Activated CD8-positive, alpha-beta T cell treated with anti-CD3 and anti-CD28 coated beads, Interleukin-2, amount 10 ng/mL, durations not matched to agents 7 days and 5 days (primary cell): ENCODE data around the gene LCMT2. TPM values are rescaled to one million over a fixed set of nuclear protein-coding genes. Genes with fewer than 3 reads are reported as not detected.

Experiments
- ATAC-seq: fragments of 150-1000 bp; cut with Tn5 transposase; one replicate; pipeline ENCODE4 v1.10.0; 2021; ENCODE audit warnings: moderate library complexity
- CTCF ChIA-PET: fragments of 350-600 bp; sonication (Branson Sonifier 250); formaldehyde crosslinking; loops from one replicate; lab custom pipeline; 2021; ENCODE audit warnings: antibody characterized with exemption; lab: Charles Lee
- POLR2A ChIA-PET: fragments of 350-600 bp; sonication (Branson Sonifier 250); formaldehyde crosslinking; loops from one replicate; lab custom pipeline; 2021; ENCODE audit warnings: antibody characterized with exemption; lab: Charles Lee
- DNase-seq: peaks from one replicate; pipeline ENCODE4 v3.0.0-alpha.2; 2020
- H3K27ac Mint-ChIP-seq: one replicate; pipeline ENCODE4 v1.8.0; 2021; ENCODE audit warnings: mild to moderate bottlenecking, mixed read lengths
- H3K27me3 Mint-ChIP-seq: one replicate; pipeline ENCODE4 v1.8.0; 2021; ENCODE audit warnings: low read depth, mixed read lengths
- H3K36me3 Mint-ChIP-seq: one replicate; pipeline ENCODE4 v1.8.0; 2021; ENCODE audit warnings: low read depth, mixed read lengths
- H3K4me1 Mint-ChIP-seq: one replicate; pipeline ENCODE4 v1.8.0; 2021; ENCODE audit warnings: low read depth, mixed read lengths
- H3K4me3 Mint-ChIP-seq: one replicate; pipeline ENCODE4 v1.8.0; 2021; ENCODE audit warnings: mild to moderate bottlenecking, mixed read lengths
- H3K9me3 Mint-ChIP-seq: one replicate; pipeline ENCODE4 v1.8.0; 2022; ENCODE audit warnings: mixed read lengths; ENCODE audit not compliant: insufficient read depth
- total RNA-seq, 2 experiments: library from RNA; stranded (reverse); gene quantifications; one replicate each; pipeline ENCODE4 v1.2.3, GENCODE V29; 2021

LCMT2 gene
- total RNA-seq, 2 experiments from 2014 or later, result 12.0 to 14.2 TPM

- Mint-ChIP-seq H3K9me3 (no peaks in the 10 kb centered on the region), H3K4me1 (peaks cover 12% of the 10 kb centered on the region), H3K27ac (no peak overlapping the region), H3K27me3 (peaks cover 16% of the 10 kb centered on the region), H3K36me3 (no peaks in the 10 kb centered on the region), H3K4me3 (no peak overlapping the region)
- POLR2A ChIA-PET, result no interaction called here
- DNase-seq, result no peak
- CTCF ChIA-PET, result interaction anchor here (1.9 to 6.7 kb wide), 4 partner anchors 15 to 97 kb away, joined by 6 to 274 read pairs (median 46); partner anchors contain the start of gene TGM5
- no peak for ATAC-seq
Measured at GRCh38 chr15:43283526-43283925, 46.8 kb downstream of the LCMT2 start.

- no peaks in the 10 kb centered on the region for H3K36me3 Mint-ChIP-seq
- ChIA-PET CTCF (interaction anchor here (1.9 to 6.7 kb wide), 2 partner anchors 55 to 96 kb away, joined by 6 to 274 read pairs; no protein-coding TSS in a partner anchor), POLR2A (no interaction called here)
- H3K27ac Mint-ChIP-seq, result no peak overlapping the region
- DNase-seq, result no peak
- H3K4me1 Mint-ChIP-seq, result peaks cover 12% of the 10 kb centered on the region
- no peaks in the 10 kb centered on the region for H3K9me3 Mint-ChIP-seq
- H3K4me3 Mint-ChIP-seq, result no peak overlapping the region
- no peak for ATAC-seq
- H3K27me3 Mint-ChIP-seq, result peaks cover 6% of the 10 kb centered on the region
Measured at GRCh38 chr15:43281926-43282602, 48.3 kb downstream of the LCMT2 start.

- ChIA-PET POLR2A (no interaction called here), CTCF (interaction anchor here (6.5 to 6.7 kb wide), 2 partner anchors 53 to 55 kb away, joined by 41 to 274 read pairs; no protein-coding TSS in a partner anchor)
- no peak for ATAC-seq
- Mint-ChIP-seq H3K36me3 (no peaks in the 10 kb centered on the region), H3K4me1 (peaks cover 12% of the 10 kb centered on the region), H3K9me3 (no peaks in the 10 kb centered on the region), H3K4me3 (no peak overlapping the region), H3K27me3 (peaks cover 6% of the 10 kb centered on the region), H3K27ac (no peak overlapping the region)
- DNase-seq, result no peak
Measured at GRCh38 chr15:43280996-43281395, 49.4 kb downstream of the LCMT2 start.

- ATAC-seq (no peak), DNase-seq (no peak)
- H3K4me1 Mint-ChIP-seq, result peaks cover 6% of the 10 kb centered on the region
- no peaks in the 10 kb centered on the region for H3K9me3 Mint-ChIP-seq
- H3K27ac Mint-ChIP-seq, result no peak overlapping the region
- ChIA-PET CTCF (interaction anchor here (6.5 kb wide), 1 partner anchor 54 kb away, joined by 41 read pairs; no protein-coding TSS in a partner anchor), POLR2A (no interaction called here)
- H3K27me3 Mint-ChIP-seq, result peaks cover 8% of the 10 kb centered on the region
- H3K36me3 Mint-ChIP-seq, result no peaks in the 10 kb centered on the region
- H3K4me3 Mint-ChIP-seq, result no peak overlapping the region
Measured at GRCh38 chr15:43279496-43279895, 50.9 kb downstream of the LCMT2 start.

- Mint-ChIP-seq H3K27ac (no peak overlapping the region), H3K4me3 (no peak overlapping the region), H3K27me3 (peaks cover 6% of the 10 kb centered on the region), H3K36me3 (no peaks in the 10 kb centered on the region), H3K9me3 (no peaks in the 10 kb centered on the region), H3K4me1 (no peaks in the 10 kb centered on the region)
- DNase-seq, result no peak
- no peak for ATAC-seq
- CTCF ChIA-PET, result interaction anchor here (6.5 kb wide), 1 partner anchor 53 kb away, joined by 41 read pairs; no protein-coding TSS in a partner anchor
- POLR2A ChIA-PET, result no interaction called here
Measured at GRCh38 chr15:43278869-43279268, 51.5 kb downstream of the LCMT2 start.

- DNase-seq (no peak), ATAC-seq (no peak)
- Mint-ChIP-seq H3K36me3 (no peaks in the 10 kb centered on the region), H3K27me3 (peaks cover 6% of the 10 kb centered on the region), H3K4me3 (no peak overlapping the region), H3K27ac (no peak overlapping the region), H3K4me1 (no peaks in the 10 kb centered on the region), H3K9me3 (no peaks in the 10 kb centered on the region)
- ChIA-PET CTCF (interaction anchor here (6.5 kb wide), 1 partner anchor 52 kb away, joined by 41 read pairs; no protein-coding TSS in a partner anchor), POLR2A (no interaction called here)
Measured at GRCh38 chr15:43277901-43278300, 52.5 kb downstream of the LCMT2 start.

- CTCF ChIA-PET, result interaction anchor here (1.0 to 6.5 kb wide), 3 partner anchors 8 to 52 kb away, joined by 3 to 41 read pairs (median 22); no protein-coding TSS in a partner anchor
- peaks cover 6% of the 10 kb centered on the region for H3K27me3 Mint-ChIP-seq
- DNase-seq (no peak), ATAC-seq (no peak)
- H3K4me3 Mint-ChIP-seq, result no peak overlapping the region
- peaks cover 2% of the 10 kb centered on the region for H3K36me3 Mint-ChIP-seq
- no peak overlapping the region for H3K27ac Mint-ChIP-seq
- no peaks in the 10 kb centered on the region for H3K4me1 Mint-ChIP-seq
- POLR2A ChIA-PET, result no interaction called here
- peaks cover 1% of the 10 kb centered on the region for H3K9me3 Mint-ChIP-seq
Measured at GRCh38 chr15:43277231-43277823, 53.0 kb downstream of the LCMT2 start.

GRCh38 chr15:43276563-43277200 lies 53.7 kb downstream of the LCMT2 start:
- Mint-ChIP-seq H3K36me3 (peaks cover 7% of the 10 kb centered on the region), H3K27me3 (peaks cover 6% of the 10 kb centered on the region), H3K9me3 (peaks cover 7% of the 10 kb centered on the region), H3K4me1 (peaks cover 2% of the 10 kb centered on the region), H3K27ac (no peak overlapping the region), H3K4me3 (no peak overlapping the region)
- DNase-seq, result no peak
- ChIA-PET POLR2A (no interaction called here), CTCF (interaction anchor here (1.0 to 6.5 kb wide), 3 partner anchors 8 to 51 kb away, joined by 3 to 41 read pairs (median 22); no protein-coding TSS in a partner anchor)
- no peak for ATAC-seq

GRCh38 chr15:43275740-43276562 lies 54.4 kb downstream of the LCMT2 start:
- Mint-ChIP-seq H3K36me3 (peaks cover 7% of the 10 kb centered on the region), H3K4me3 (no peak overlapping the region), H3K27me3 (peaks cover 6% of the 10 kb centered on the region), H3K9me3 (peaks cover 8% of the 10 kb centered on the region), H3K4me1 (peaks cover 6% of the 10 kb centered on the region), H3K27ac (no peak overlapping the region)
- ChIA-PET POLR2A (no interaction called here), CTCF (interaction anchor here (1.0 to 6.5 kb wide), 3 partner anchors 8 to 50 kb away, joined by 3 to 41 read pairs (median 22); no protein-coding TSS in a partner anchor)
- ATAC-seq, result no peak
- no peak for DNase-seq

- POLR2A ChIA-PET, result no interaction called here
- Mint-ChIP-seq H3K27me3 (peaks cover 6% of the 10 kb centered on the region), H3K36me3 (peaks cover 7% of the 10 kb centered on the region), H3K4me3 (no peak overlapping the region), H3K9me3 (peaks cover 8% of the 10 kb centered on the region), H3K27ac (no peak overlapping the region), H3K4me1 (peaks cover 19% of the 10 kb centered on the region)
- DNase-seq, result no peak
- ATAC-seq, result no peak
- CTCF ChIA-PET, result no interaction called here
Measured at GRCh38 chr15:43274136-43274535, 56.2 kb downstream of the LCMT2 start.
